ENCODE results near the gene PTPRM. TPM values are rescaled to one million over a fixed set of nuclear protein-coding genes. Genes with fewer than 3 reads are reported as not detected.

Gene PTPRM
- total RNA-seq, 1 donor from 2014 or later = 1.00 TPM

- no peaks in the 10 kb centered on the region for H3K9me3 Mint-ChIP-seq
- ChIA-PET CTCF (no interaction called here), POLR2A (no interaction called here)
- TF ChIP-seq CTCF (IDR thresholded peaks at IDR 0.05) = no peak
- no peak overlapping the region for H3K27ac Mint-ChIP-seq
- DNase-seq (no peak), ATAC-seq (ENCODE audit: low read depth) (no peak)
- H3K4me3 Mint-ChIP-seq = no peak overlapping the region
- no peaks in the 10 kb centered on the region for H3K36me3 Mint-ChIP-seq (ENCODE audit: low read depth)
- intact Hi-C loops (cut with micrococcal nuclease) = no loop called here
- no peaks in the 10 kb centered on the region for H3K27me3 Mint-ChIP-seq
- no peaks in the 10 kb centered on the region for H3K4me1 Mint-ChIP-seq
These were observed 109.2 kb downstream of the PTPRM start for GRCh38 chr18:7676253-7676873.

- intact Hi-C loops (cut with micrococcal nuclease) = no loop called here
- H3K27ac Mint-ChIP-seq = no peak overlapping the region
- ATAC-seq (ENCODE audit: low read depth) = no peak
- TF ChIP-seq CTCF (IDR thresholded peaks at IDR 0.05) = no peak
- no peaks in the 10 kb centered on the region for H3K36me3 Mint-ChIP-seq (ENCODE audit: low read depth)
- H3K27me3 Mint-ChIP-seq = no peaks in the 10 kb centered on the region
- no peaks in the 10 kb centered on the region for H3K9me3 Mint-ChIP-seq
- POLR2A ChIA-PET = no interaction called here
- DNase-seq = no peak
- no peak overlapping the region for H3K4me3 Mint-ChIP-seq
- no peaks in the 10 kb centered on the region for H3K4me1 Mint-ChIP-seq
- CTCF ChIA-PET = no interaction called here
These were observed 109.9 kb downstream of the PTPRM start for GRCh38 chr18:7677001-7677400.

GRCh38 chr18:7677424-7677823 lies 110.3 kb downstream of the PTPRM start:
- CTCF ChIA-PET = no interaction called here
- H3K4me3 Mint-ChIP-seq = no peak overlapping the region
- H3K27me3 Mint-ChIP-seq = no peaks in the 10 kb centered on the region
- H3K36me3 Mint-ChIP-seq (ENCODE audit: low read depth) = no peaks in the 10 kb centered on the region
- no peak overlapping the region for H3K27ac Mint-ChIP-seq
- H3K9me3 Mint-ChIP-seq = no peaks in the 10 kb centered on the region
- no peaks in the 10 kb centered on the region for H3K4me1 Mint-ChIP-seq
- intact Hi-C loops (cut with micrococcal nuclease) = no loop called here
- POLR2A ChIA-PET = no interaction called here
- no peak for ATAC-seq (ENCODE audit: low read depth)
- DNase-seq = no peak
- TF ChIP-seq CTCF (IDR thresholded peaks at IDR 0.05) = no peak

GRCh38 chr18:7678389-7678788 lies 111.3 kb downstream of the PTPRM start:
- H3K36me3 Mint-ChIP-seq (ENCODE audit: low read depth) = no peaks in the 10 kb centered on the region
- CTCF ChIA-PET = no interaction called here
- no peak overlapping the region for H3K27ac Mint-ChIP-seq
- TF ChIP-seq CTCF (IDR thresholded peaks at IDR 0.05) = no peak
- no peaks in the 10 kb centered on the region for H3K27me3 Mint-ChIP-seq
- ATAC-seq (ENCODE audit: low read depth) = no peak
- H3K9me3 Mint-ChIP-seq = no peaks in the 10 kb centered on the region
- H3K4me3 Mint-ChIP-seq = no peak overlapping the region
- DNase-seq = no peak
- no peaks in the 10 kb centered on the region for H3K4me1 Mint-ChIP-seq
- POLR2A ChIA-PET = no interaction called here
- intact Hi-C loops (cut with micrococcal nuclease) = no loop called here

GRCh38 chr18:7678801-7679200 lies 111.7 kb downstream of the PTPRM start:
- ChIA-PET CTCF (no interaction called here), POLR2A (no interaction called here)
- TF ChIP-seq CTCF (IDR thresholded peaks at IDR 0.05) = no peak
- Mint-ChIP-seq H3K4me1 (no peaks in the 10 kb centered on the region), H3K36me3 (ENCODE audit: low read depth) (no peaks in the 10 kb centered on the region), H3K27ac (no peak overlapping the region), H3K27me3 (no peaks in the 10 kb centered on the region), H3K9me3 (no peaks in the 10 kb centered on the region), H3K4me3 (no peak overlapping the region)
- ATAC-seq (ENCODE audit: low read depth) (no peak), DNase-seq (no peak)
- intact Hi-C loops (cut with micrococcal nuclease) = no loop called here

All from activated B cell treated with CpG ODN at 0.5 μM for 24 hours (primary cell).